ENCODE measurements around the gene HLA-DRB1.
"Not testable (repeated sequence)": the region's sequence is repeated elsewhere in the genome, so short reads cannot be mapped to it uniquely, and the experiment has no call there.

- not testable (repeated sequence) for TF ChIP-seq POLR2A, CTCF, POLR2AphosphoS5 (IDR thresholded peaks at IDR 0.05)
Measured at GRCh38 chr6:32590713-32591112, 1.1 kb upstream of the HLA-DRB1 start.
